ENCODE measurements around the gene IL1A. TPM values are rescaled to one million over a fixed set of nuclear protein-coding genes. Genes with fewer than 3 reads are reported as not detected.
A peak's percentile ranks its signal among the peaks of the same experiment; 100 is the strongest.

IL1A gene
- total and polyA plus RNA-seq, 10 of the 15 experiments (the other 5 are each of a cell fraction or from before 2014, with no cell fraction given): 0.10 to 8.7 (median 6.9) TPM

DNA sequence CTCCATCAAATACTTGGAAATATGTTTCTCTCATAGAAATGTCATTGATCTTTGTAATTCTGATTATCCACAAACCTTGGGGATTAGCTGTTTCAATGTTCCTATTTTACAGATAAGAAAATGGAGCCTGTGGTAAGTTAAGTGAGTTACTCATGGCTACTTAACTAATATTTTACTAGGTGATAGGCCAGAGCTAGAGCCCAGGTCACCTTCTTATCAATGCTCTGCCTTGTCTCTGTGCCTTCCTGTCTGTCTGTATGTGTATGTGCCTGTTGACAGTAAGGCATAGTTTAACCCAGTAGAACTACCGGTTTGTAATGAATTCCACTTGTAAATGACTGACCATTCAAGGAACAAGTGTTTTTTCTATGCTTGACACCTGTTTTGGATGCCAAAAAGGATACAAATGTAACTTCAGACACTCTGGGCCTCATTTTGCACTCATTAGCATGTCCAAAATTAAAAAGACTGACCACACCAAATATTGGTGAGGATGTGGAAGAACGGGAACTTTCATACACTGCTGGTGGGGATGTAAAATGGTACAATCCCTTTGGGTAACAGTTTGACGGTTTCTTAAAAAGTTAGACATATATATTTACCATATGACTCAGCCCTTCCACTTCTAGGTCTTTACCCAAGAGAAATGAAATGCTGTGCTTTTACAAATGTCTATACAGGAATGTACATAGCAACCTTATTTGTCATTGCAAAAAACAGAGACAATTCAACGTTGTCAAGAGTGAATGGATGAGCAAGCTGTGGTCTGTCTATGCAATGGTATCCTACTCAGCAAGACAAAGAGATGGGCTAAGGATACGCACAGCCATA, 19.6 kb upstream of the IL1A start (continued):
- TF ChIP-seq PRDM15 (CRISPR knock-in tag; IDR thresholded peaks at IDR 0.05) (no peak), SRF (IDR thresholded peaks at IDR 0.05; ENCODE audit: low read depth in 2 of 2, low read length in 2 of 2) (no peak), RFX5 (IDR thresholded peaks at IDR 0.05; ENCODE audit: low read depth, low read length) (no peak), KDM1A (IDR thresholded peaks at IDR 0.05; ENCODE audit: borderline replicate concordance) (no peak), IRF4 (IDR thresholded peaks at IDR 0.05; ENCODE audit: low read depth, low read length) (no peak), ASH2L (IDR thresholded peaks at IDR 0.05; ENCODE audit: borderline replicate concordance, low read depth) (no peak), ZSCAN29 (IDR thresholded peaks at IDR 0.05) (no peak), PKNOX1 (IDR thresholded peaks at IDR 0.05) (no peak), RAD51 (IDR thresholded peaks at IDR 0.05) (no peak), MYC (IDR thresholded peaks at IDR 0.05; ENCODE audit: insufficient read depth, insufficient read length, insufficient replicate concordance, low read length, severe bottlenecking) (no peak), CBX5 (IDR thresholded peaks at IDR 0.05; ENCODE audit: low read depth) (no peak), SKIL (IDR thresholded peaks at IDR 0.05; ENCODE audit: low read depth, poor library complexity, severe bottlenecking) (peak; percentile 77), STAT1 (conservative IDR thresholded peaks at IDR 0.05) (no peak)
- TF ChIP-seq, protein P1, sequence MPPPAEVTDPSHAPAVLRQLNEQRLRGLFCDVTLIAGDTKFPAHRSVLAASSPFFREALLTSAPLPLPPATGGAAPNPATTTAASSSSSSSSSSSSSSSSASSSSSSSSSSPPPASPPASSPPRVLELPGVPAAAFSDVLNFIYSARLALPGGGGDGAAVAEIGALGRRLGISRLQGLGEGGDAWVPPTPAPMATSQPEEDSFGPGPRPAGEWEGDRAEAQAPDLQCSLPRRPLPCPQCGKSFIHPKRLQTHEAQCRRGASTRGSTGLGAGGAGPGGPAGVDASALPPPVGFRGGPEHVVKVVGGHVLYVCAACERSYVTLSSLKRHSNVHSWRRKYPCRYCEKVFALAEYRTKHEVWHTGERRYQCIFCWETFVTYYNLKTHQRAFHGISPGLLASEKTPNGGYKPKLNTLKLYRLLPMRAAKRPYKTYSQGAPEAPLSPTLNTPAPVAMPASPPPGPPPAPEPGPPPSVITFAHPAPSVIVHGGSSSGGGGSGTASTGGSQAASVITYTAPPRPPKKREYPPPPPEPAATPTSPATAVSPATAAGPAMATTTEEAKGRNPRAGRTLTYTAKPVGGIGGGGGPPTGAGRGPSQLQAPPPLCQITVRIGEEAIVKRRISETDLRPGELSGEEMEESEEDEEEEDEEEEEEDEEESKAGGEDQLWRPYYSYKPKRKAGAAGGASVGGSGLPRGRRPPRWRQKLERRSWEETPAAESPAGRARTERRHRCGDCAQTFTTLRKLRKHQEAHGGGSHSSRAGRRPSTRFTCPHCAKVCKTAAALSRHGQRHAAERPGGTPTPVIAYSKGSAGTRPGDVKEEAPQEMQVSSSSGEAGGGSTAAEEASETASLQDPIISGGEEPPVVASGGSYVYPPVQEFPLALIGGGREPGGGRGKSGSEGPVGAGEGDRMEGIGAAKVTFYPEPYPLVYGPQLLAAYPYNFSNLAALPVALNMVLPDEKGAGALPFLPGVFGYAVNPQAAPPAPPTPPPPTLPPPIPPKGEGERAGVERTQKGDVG (CRISPR knock-in tag; IDR thresholded peaks at IDR 0.05): no peak
- TF ChIP-seq, protein P2, sequence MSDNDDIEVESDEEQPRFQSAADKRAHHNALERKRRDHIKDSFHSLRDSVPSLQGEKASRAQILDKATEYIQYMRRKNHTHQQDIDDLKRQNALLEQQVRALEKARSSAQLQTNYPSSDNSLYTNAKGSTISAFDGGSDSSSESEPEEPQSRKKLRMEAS (IDR thresholded peaks at IDR 0.05; ENCODE audit: low read depth, low read length): no peak

Measured in GM12878 (cell line).